Spinal cord (tissue), 10 donors: Measurements from ENCODE around the gene KNDC1. TPM values are rescaled to one million over a fixed set of nuclear protein-coding genes. Genes with fewer than 3 reads are reported as not detected.

Experiments used
- DNase-seq, 6 donors: peaks; one replicate each; pipeline versions ENCODE4 v3.0.0 to v3.0.0-alpha.2; 2013 to 2015; ENCODE audit warnings: low spot score in 6 of 6, low read depth in 4 of 6
- H3K27ac ChIP-seq: one replicate; pipeline ENCODE4 v1.5.1; 2013; ENCODE audit warnings: low read depth, low read length, control low read depth
- H3K27me3 ChIP-seq: one replicate; pipeline ENCODE4 v1.6.1; 2013; ENCODE audit warnings: low read length; ENCODE audit not compliant: control insufficient read depth, insufficient read depth
- H3K36me3 ChIP-seq: one replicate; pipeline ENCODE4 v1.6.1; 2013; ENCODE audit warnings: low read length; ENCODE audit not compliant: control insufficient read depth, insufficient read depth
- H3K4me1 ChIP-seq: one replicate; pipeline ENCODE4 v1.6.1; 2013; ENCODE audit warnings: low read length; ENCODE audit not compliant: control insufficient read depth, insufficient read depth
- H3K4me3 ChIP-seq: one replicate; pipeline ENCODE4 v1.5.1; 2013; ENCODE audit warnings: low read depth, low read length, control low read depth
- H3K9me3 ChIP-seq: one replicate; pipeline ENCODE4 v1.6.1; 2013; ENCODE audit warnings: low read length; ENCODE audit not compliant: control insufficient read depth, insufficient read depth
- WGBS: methylation state at CpG from one replicate; pipeline ENCODE4 v1.1.5; 2013; ENCODE audit warnings: missing lambda C conversion rate; ENCODE audit not compliant: insufficient coverage; 5-methylcytosine and 5-hydroxymethylcytosine counted together
- polyA plus RNA-seq, 2 donors: library from polyadenylated mRNA; unstranded; fragments of 120-200 nt; gene quantifications; one replicate each; pipeline ENCODE4 v1.2.1, GENCODE V29; 2013; ENCODE audit not compliant: insufficient read length in 2 of 2
- total RNA-seq, 2 donors: library from RNA; depleted of rRNA in 1 of 2; stranded (reverse); fragments of 120-200 nt in 1 of 2; fragments of >200 nt in 1 of 2; gene quantifications; one replicate each; pipeline versions ENCODE4 v1.2.3 to v1.2.4, GENCODE V29; 2013 to 2014
- donor health status: healthy.

The KNDC1 gene
- total and polyA plus RNA-seq, 4 donors, result 8.3 to 35.8 (median 23.5) TPM

DNA sequence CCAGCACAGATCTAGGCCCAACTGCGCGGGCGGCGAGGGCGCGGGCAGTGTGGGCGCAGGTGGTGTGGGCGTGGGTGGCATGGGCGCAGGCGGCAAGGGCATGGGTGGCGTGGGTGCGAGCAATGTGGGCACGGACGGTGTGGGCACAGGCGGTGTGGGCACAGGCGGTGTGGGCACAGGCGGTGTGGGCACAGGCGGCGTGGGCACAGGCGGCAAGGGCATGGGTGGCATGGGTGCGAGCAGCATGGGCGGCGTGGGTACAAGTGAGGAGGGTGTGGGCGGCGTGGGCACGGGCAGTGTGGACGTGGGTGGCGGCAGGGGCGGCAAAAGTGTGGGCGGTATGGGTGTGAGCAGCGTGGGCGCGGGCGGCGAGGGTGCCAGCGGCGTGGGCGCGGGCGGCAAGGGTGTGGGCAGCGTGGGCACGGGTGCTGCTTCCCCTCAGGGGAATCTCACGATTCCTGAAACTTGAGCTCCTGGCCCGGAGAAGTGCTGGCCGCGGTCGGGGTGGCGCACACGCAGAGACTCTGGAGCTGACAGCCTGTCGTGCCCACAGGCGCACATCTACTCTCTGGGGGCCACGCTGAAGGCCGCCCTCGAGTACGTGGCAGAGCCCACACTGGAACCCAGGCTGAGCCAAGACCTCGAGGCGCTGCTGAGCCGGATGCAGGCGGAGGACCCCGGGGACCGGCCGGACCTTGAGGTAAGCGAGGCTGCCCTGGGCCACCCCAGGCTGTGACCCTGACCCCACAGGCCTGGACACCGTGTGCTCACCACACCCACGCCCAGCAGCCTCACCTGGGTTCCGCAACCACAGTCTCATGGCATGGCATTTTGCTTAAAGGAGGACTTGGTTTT lies 23.0 kb downstream of the KNDC1 start:
- Histone ChIP-seq H3K9me3 (no peaks in the 10 kb centered on the region), H3K27me3 (peaks cover 2% of the 10 kb centered on the region), H3K4me3 (no peak overlapping the region), H3K36me3 (peaks cover 85% of the 10 kb centered on the region), H3K4me1 (peaks cover 8% of the 10 kb centered on the region), H3K27ac (no peak overlapping the region)
- WGBS, result 96% methylated on average over 66 of the region's 66 CpGs
- DNase-seq, result no peak

DNA sequence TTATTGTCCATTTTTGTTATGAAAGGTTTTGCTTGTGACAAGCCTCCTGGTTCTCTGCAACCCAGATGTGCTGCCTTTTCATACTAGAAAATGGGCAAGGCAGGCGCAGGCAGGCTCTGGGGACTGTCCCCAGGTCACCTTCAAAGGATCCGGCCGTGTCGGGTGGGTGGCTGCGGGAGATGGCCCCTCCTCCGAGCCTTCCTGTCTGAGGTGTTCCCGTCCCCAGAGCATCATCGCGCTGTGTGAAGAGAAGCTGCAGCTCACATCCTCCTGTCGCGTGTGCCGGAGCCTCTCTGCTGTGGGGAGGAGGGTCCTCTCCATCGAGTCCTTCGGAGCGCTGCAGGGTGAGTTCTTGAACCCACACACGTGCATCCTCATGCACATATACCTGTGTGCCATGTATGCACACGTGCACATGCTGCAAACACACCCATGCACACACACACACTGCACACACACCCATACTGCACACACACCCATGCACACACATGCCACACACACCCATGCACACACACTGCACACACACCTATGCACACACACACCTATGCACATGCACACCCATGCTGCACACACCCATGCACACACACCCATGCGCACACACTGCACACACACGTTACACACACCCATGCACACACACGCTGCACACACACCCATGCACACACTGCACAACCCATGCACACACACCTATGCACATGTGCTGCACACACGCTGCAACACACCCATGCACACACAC lies 23.8 kb downstream of the KNDC1 start:
- no peak overlapping the region for H3K27ac ChIP-seq
- no peak overlapping the region for H3K4me3 ChIP-seq
- H3K27me3 ChIP-seq, result peaks cover 2% of the 10 kb centered on the region
- peaks cover 8% of the 10 kb centered on the region for H3K4me1 ChIP-seq
- no peaks in the 10 kb centered on the region for H3K9me3 ChIP-seq
- peaks cover 88% of the 10 kb centered on the region for H3K36me3 ChIP-seq
- WGBS, result 86% methylated on average over 11 of the region's 21 CpGs
- DNase-seq, result peak in 1 of 6 donors; percentile 3

DNA sequence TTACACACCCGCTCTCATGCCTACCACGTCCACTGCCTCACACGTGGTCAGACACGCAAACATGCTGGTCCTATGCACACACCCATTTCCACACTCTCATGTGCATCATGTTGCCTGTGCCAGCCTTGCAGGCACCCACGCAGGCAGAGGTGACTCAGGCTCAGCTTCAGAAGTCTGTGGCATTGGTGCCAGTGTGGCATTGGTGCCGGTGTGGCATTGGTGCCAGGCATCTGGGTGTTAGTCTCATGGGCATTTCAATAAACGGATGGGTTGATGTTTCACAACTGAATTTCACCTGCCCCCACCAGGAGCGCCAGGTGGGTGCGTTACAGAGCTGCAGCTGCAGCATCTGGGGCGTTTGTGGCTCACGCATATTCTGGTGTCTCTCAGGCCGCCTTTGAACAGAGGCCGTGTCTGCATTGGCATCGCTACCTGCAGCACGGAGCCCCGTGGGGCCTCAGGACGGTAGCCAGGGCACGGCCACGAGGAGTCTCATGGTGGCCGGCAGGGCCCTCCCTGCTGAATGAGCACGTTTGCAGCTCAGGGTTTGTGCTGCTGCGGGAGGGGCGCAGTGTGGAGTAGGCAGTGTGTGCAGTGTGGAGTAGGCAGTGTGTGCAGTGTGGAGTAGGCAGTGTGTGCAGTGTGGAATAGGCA lies 24.7 kb downstream of the KNDC1 start:
- Histone ChIP-seq H3K27ac (no peak overlapping the region), H3K36me3 (peaks cover 88% of the 10 kb centered on the region), H3K9me3 (no peaks in the 10 kb centered on the region), H3K27me3 (peaks cover 2% of the 10 kb centered on the region), H3K4me3 (no peak overlapping the region), H3K4me1 (peaks cover 8% of the 10 kb centered on the region)
- DNase-seq, result no peak
- 87% methylated on average over 23 of the region's 23 CpGs for WGBS

DNA sequence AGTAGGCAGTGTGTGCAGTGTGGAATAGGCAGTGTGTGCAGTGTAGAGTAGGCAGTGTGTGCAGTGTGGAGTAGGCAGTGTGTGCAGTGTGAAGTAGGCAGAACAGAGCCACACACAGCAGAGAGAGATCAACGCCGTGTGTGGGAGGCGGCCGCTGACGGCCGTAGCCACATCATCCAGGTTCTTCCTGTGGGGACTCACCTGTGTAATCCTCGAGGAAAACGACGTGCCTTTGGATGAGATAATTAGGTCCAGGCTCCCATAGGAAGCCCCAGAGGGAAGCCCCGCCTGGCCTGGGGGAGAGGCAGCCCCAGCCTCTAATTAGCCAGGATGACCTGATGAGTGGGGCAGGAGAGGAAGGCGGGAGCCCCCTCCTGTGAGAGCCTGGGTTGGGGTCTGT lies 25.4 kb downstream of the KNDC1 start:
- H3K27ac ChIP-seq, result no peak overlapping the region
- 84% methylated on average over 10 of the region's 11 CpGs for WGBS
- no peaks in the 10 kb centered on the region for H3K9me3 ChIP-seq
- no peak overlapping the region for H3K4me3 ChIP-seq
- DNase-seq, result no peak
- H3K27me3 ChIP-seq, result peaks cover 2% of the 10 kb centered on the region
- H3K36me3 ChIP-seq, result peaks cover 87% of the 10 kb centered on the region
- H3K4me1 ChIP-seq, result peaks cover 3% of the 10 kb centered on the region

DNA sequence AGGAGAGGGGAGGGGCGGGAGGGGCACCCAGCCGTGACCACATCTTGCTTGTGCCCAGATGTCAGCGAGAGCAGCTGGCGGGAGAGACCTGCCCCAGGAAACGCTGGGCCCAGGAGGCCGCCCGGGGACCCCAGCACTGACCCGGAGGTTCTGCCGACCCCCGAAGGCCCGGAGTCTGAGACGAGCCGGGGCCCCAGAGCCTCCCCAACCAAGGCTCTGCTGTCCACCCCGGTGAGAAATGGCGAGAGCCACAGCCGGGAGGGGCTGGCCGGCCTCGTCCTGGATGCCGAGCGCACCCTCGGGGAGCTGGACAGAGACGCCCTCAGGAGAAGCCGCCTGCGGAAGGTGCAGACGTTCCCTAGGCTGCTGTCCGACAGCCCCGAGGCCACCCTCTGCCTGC lies 25.9 kb downstream of the KNDC1 start:
- DNase-seq, result no peak
- peaks cover 2% of the 10 kb centered on the region for H3K27me3 ChIP-seq
- H3K4me1 ChIP-seq, result peaks cover 3% of the 10 kb centered on the region
- 53% methylated on average over 26 of the region's 27 CpGs for WGBS
- no peak overlapping the region for H3K27ac ChIP-seq
- H3K4me3 ChIP-seq, result no peak overlapping the region
- H3K36me3 ChIP-seq, result peaks cover 83% of the 10 kb centered on the region
- no peaks in the 10 kb centered on the region for H3K9me3 ChIP-seq

DNA sequence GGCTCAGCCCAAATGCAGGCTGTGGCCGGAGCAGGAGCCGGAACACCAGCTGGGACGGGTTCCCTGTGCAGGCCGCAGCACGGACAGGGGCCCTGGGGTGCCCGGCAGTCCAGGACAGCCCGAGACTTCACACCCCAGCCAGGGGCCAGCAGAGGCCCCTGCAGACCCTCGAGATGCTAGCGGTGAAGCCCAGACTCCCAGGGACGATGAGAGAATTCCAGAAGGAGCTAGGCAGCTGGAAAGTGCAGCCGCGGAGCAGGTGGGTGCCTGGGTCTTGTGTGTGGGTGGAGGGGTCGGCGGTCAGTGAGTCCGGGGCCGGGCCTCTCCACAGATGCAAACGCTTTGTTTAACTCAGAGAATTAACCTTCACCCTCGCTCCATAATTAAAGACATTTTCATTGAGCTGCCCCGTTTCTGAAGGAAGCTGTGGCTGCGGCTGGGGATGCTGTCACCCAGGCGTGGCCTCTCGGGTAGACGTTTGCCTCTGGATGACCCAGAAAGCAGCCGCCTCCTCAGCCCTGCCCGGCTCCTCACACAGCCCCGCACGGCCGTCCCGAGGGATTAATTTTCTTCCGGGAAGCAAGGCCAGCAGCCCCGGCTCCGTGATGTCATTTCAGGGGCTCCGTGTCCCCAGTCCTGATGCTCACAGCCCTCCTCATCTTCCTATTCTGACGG lies 26.5 kb downstream of the KNDC1 start:
- peak in 1 of 6 donors; percentile 7 for DNase-seq
- Histone ChIP-seq H3K4me3 (no peak overlapping the region), H3K9me3 (no peaks in the 10 kb centered on the region), H3K27me3 (peaks cover 2% of the 10 kb centered on the region), H3K27ac (no peak overlapping the region), H3K4me1 (no peaks in the 10 kb centered on the region), H3K36me3 (peaks cover 82% of the 10 kb centered on the region)
- 61% methylated on average over 25 of the region's 34 CpGs for WGBS

DNA sequence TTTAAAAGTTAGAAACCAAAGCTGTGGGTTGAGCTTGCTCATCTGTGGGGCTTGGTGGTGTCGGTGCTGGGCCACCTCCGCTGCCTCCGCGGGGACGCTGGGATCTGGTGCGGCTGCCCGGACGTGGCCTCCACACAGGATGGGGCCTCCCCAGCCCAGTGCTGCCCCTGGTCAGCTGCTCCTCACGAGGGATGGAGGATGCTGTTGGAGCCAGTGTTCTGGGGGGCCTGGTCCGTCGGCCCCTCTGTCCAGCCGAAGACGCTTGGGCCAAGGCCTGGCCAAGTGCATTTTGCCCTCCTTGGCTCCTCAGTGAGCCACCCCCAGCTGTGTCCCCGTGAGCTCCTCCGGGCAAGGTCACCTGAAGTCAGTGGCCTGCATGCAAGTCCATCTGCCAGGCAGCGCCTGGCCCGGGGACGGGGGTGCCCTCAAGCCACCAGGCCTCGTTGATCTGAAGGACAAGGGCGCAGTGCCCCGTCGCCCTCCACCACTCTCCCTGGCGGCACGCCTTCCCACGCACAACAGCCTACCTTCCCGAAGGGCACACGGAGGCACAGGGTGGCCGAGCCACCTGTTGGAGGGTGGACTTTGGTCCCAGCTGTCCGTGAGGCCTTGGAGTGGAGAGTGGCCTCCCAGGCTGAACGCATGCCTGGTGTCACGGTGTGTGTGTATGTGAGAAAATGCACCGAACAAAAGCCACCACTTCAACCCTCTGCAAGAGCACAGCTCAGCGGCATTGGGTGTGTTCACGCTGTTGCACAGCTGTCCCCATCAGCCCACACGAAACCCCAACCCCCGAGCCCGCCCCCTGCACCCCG lies 27.3 kb downstream of the KNDC1 start:
- no peak overlapping the region for H3K27ac ChIP-seq
- H3K4me3 ChIP-seq, result no peak overlapping the region
- no peaks in the 10 kb centered on the region for H3K4me1 ChIP-seq
- peaks cover 2% of the 10 kb centered on the region for H3K27me3 ChIP-seq
- peaks cover 79% of the 10 kb centered on the region for H3K36me3 ChIP-seq
- WGBS, result 90% methylated on average over 28 of the region's 38 CpGs
- H3K9me3 ChIP-seq, result no peaks in the 10 kb centered on the region
- no peak for DNase-seq

DNA sequence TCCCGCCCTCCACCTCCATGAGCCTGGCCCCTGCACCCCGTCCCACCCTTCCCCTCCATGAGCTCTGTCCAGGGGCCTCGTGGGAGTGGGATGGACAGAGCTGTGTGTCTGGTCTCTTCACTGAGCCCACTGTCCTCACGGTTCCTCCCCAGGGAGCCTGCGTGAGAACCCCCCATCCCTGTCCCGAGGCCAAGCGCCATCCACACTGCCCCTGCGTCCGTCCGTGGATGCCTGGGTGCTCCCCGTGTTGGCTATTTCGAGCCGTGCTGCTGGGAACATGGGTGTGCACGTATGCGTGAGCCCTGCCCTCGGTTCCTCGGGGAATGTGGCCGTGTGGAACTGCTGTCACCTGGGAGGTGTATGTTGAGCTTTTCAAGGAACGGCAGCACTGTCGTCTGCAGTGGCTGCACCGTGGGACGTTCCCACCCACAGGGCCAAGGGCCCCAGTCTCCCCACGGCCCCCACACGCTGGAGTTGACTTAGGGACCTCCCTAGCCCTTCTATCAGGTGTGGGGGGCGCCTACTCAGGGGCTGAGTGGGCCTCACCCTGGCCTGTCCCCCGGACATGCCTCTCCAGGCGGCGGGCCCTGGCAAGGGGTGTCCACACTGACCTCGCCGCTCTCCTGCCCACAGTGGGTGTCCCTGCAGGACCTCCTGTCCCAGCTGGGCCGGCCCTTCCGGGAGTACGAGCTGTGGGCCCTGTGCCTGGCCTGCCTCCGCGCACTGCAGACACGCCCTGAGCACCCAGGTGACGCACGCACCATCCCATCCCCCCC lies 28.1 kb downstream of the KNDC1 start:
- Histone ChIP-seq H3K9me3 (no peaks in the 10 kb centered on the region), H3K36me3 (peaks cover 75% of the 10 kb centered on the region), H3K27me3 (peaks cover 2% of the 10 kb centered on the region), H3K27ac (no peak overlapping the region), H3K4me3 (no peak overlapping the region), H3K4me1 (no peaks in the 10 kb centered on the region)
- DNase-seq, result no peak
- WGBS, result 87% methylated on average over 28 of the region's 38 CpGs
